K562 treated with DMSO at 1 percent for 4 hours (cell line): Measurements from ENCODE around the gene CEACAM19. TPM values are rescaled to one million over a fixed set of nuclear protein-coding genes. Genes with fewer than 3 reads are reported as not detected.

Source experiments
- total RNA-seq: library from RNA; unstranded; fragments of 300-600 nt; gene quantifications from 2 replicates; pipeline ENCODE4 v1.2.3, GENCODE V29; 2022; ENCODE audit not compliant: insufficient read depth

The CEACAM19 gene, protein sequence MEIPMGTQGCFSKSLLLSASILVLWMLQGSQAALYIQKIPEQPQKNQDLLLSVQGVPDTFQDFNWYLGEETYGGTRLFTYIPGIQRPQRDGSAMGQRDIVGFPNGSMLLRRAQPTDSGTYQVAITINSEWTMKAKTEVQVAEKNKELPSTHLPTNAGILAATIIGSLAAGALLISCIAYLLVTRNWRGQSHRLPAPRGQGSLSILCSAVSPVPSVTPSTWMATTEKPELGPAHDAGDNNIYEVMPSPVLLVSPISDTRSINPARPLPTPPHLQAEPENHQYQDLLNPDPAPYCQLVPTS
- total RNA-seq, result 2.5 and 3.0 TPM in 2 replicates

DNA sequence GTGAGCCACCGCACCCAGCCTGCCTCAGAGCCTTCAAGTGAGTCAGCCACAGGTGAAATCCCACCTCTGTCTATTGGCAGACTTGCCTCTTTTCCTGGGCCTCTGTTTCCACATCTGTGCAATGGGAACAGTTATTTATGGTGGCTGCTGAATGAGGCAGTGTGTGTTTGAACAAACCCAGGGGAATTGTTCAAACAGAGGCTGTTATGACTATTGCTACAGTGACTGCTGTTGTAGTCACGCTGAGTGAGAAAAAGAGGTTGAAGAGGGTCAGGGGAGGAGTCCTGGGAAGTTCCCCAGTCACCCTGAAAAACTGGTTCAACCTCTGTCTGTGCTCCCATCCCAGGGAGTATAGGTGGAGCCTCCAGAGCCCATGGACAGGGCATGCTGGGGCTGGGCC is at the start of gene CEACAM19:
CEACAM19 (plus strand) TSS at position 83 of the 400 bp plus-strand sequence. CDS start 450 bp downstream, outside the sequence.

DNA sequence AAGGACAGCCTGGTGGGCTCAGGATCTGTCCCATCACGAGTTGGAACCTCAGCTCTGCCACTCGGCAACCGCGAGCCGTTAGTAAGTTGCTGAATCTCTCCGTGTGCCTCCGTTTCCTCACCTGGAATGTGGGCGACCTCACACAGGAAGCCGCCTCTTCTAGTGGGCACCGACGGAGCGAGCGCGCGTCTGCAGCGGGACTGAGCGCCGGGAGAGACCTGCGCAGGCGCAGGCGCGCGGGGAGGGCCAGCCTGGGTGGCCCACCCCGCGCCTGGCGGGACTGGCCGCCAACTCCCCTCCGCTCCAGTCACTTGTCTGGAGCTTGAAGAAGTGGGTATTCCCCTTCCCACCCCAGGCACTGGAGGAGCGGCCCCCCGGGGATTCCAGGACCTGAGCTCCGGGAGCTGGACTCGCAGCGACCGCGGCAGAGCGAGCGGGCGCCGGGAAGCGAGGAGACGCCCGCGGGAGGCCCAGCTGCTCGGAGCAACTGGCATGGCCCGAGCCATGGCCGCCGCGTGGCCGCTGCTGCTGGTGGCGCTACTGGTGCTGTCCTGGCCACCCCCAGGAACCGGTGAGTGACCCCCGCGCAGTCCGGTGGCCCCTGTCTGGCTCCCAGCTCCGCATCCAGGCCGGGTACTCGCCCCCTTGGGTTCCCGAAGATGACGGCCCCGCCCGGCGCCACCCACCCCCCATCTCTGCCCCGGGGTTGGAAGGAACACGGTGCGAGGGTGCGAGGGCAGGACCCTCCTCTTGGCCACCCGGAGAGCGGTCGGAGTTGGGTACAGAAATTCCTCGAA is 27.5 kb upstream of the CEACAM19 start, which contains the start of gene PVR:
PVR (plus strand) TSS at position 306 of the 797 bp plus-strand sequence; CDS start at position 493, 187 bp downstream.

GRCh38 chr19:44698492-44699201 is 27.4 kb downstream of the CEACAM19 start, which contains the start of gene CEACAM16:
Gene CEACAM16, plus strand, starts transcription at chr19:44699151. Its CDS starts 2,306 bp downstream, at chr19:44701457.

Other genes starting within 250 kb of the CEACAM19 start
- gene ZNF229, start 223.0 kb upstream of the CEACAM19 start, total RNA-seq, result 1.1 and 3.1 TPM in 2 replicates
- gene ZNF180, start 171.0 kb upstream of the CEACAM19 start, total RNA-seq, result 2.2 and 3.0 TPM in 2 replicates
- gene CEACAM20, start 141.8 kb upstream of the CEACAM19 start, total RNA-seq, result not detected in 2 replicates
- gene IGSF23, start 57.9 kb upstream of the CEACAM19 start, total RNA-seq, result not detected in 2 replicates
- 14.1 and 16.0 TPM in 2 replicates for gene PVR, start 27.6 kb upstream of the CEACAM19 start, total RNA-seq
- gene CEACAM16, start 27.7 kb downstream of the CEACAM19 start, total RNA-seq, result not detected in 2 replicates
- 7.5 and 13.9 TPM in 2 replicates for gene BCL3, start 77.2 kb downstream of the CEACAM19 start, total RNA-seq
- gene CBLC, start 106.4 kb downstream of the CEACAM19 start, total RNA-seq, result 0.71 TPM in 1 of 2 replicates, not detected in the other
- 3.5 and 4.6 TPM in 2 replicates for gene BCAM, start 137.6 kb downstream of the CEACAM19 start, total RNA-seq
- 127 and 137 TPM in 2 replicates for gene NECTIN2, start 174.8 kb downstream of the CEACAM19 start, total RNA-seq
- 106 and 111 TPM in 2 replicates for gene TOMM40, start 219.8 kb downstream of the CEACAM19 start, total RNA-seq
- gene APOE, start 234.3 kb downstream of the CEACAM19 start, total RNA-seq, result 1,934 and 2,198 TPM in 2 replicates
- 849 and 1,275 TPM in 2 replicates for gene APOC1, start 243.1 kb downstream of the CEACAM19 start, total RNA-seq